Activated gamma-delta T cell treated with Interleukin-2 at 50 U/mL for 16 hours (primary cell): ENCODE data around the gene KLHDC3.
"Not testable (repeated sequence)": the region's sequence is repeated elsewhere in the genome, so short reads cannot be mapped to it uniquely, and the experiment has no call there.

Experiments
- DNase-seq: peaks from one replicate; pipeline ENCODE4 v3.0.0-alpha.2; 2020

The KLHDC3 gene

DNA sequence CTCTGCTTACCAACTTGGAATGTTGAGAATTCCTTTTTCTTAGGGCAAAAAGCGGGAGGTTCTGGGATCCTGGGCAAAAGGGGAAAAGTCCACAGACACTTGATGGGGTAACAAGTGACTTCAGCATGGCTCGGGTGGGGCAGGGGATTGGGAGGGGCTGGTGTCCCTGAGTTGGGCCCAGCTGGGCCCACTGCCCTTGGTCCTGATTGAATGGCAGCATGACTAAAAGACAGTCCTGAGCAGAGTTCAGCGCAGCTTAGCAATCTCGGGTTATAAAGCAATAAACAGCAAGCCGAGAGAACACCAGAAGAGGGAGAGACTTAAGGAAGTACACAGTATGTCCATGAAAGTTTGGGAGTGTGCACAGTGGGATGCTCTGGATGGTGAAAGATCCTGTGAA lies 24.1 kb upstream of the KLHDC3 start:
- DNase-seq, result no peak

DNA sequence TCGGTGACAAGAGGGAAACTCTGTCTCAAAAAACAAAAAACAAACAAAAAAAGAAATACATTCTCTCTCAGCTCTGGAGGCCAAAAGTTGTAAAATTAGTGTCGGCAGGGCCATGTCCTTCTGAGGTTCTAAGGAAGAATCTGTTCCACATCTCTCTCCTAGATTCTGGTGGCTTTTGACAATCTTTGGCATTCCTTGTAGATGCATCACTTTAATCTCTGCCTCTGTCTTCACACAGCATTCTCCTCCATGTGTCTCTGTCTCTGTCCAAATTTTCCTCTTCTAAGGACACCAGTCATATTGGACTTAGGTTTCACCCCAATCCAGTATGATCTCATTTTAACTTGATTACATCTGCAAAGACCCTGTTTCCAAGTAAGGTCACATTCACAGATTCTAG lies 20.6 kb upstream of the KLHDC3 start:
- no peak for DNase-seq

DNA sequence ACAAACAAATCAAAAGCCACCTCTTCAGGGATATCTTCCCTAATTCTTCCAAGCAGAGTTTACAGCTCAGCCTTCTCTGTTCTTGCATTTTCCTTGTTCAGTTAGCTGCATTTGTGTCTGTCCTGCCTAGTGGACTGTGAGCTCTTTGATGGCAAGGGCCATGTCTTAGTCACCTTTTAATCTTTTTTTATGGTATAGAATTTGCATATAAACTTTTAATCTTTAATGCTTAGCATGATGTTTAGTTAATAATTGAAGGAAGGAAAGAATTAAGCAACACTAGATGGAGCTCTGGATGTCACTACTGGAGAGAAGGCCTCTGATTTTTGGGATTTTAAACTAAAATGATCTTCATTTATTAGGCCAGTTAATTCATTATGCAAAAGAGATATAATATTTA lies 17.5 kb upstream of the KLHDC3 start:
- no peak for DNase-seq

DNA sequence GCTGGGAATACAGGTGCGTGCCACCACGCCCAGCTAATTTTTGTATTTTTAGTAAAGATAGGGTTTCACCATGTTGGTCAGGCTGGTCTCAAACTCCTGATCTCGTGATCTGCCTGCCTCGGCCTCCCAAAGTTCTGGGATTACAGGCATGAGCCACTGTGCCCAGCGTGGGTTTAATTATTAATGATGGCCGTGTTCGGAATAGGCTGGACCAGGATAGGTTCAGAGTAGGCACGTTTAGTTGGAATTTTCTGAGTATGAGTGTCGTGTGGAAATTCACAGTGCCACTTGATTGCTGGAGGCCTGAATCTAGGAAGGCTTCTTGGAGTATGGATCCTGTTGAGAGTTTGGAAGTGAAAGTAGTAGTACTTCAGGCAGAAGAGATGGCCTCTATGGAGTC lies 15.8 kb upstream of the KLHDC3 start:
- DNase-seq, result not testable (repeated sequence)

DNA sequence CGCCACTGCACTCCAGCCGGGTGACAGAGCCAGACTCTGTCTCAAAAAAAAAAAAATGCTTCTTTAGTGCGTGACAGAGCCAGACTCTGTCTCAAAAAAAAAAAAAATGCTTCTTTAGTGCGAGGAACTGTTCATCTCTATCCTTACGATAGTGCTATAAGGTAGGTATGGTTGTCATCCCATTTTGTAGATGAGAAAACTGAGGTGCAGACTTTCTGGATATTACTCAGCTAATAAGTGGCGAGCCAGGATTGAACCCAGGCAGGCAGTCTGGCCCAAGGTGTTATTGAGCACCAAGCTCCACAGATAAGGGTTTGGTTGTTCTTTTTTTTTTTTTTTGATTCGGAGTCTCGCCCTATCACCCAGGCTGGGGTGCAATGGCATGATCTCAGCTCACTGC lies 12.2 kb upstream of the KLHDC3 start:
- no peak for DNase-seq

DNA sequence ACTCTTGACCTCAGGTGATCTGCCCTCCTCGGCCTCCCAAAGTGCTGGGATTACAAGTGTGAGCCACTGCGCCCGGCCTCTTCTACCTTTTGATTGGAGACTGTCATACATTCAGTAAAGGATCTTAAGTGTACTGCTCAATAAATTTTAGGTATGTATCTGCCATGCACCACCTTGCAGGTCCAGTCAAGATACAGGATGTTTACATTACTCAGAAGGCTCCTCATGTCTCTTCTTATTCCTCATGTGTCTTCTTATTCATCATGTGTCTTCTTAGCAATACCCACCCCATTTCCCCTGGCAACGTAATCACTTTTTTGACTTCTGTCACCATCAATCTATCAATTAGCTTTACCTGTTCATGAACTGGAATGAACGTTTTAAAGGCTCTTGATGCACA lies 8.2 kb upstream of the KLHDC3 start:
- no peak for DNase-seq

DNA sequence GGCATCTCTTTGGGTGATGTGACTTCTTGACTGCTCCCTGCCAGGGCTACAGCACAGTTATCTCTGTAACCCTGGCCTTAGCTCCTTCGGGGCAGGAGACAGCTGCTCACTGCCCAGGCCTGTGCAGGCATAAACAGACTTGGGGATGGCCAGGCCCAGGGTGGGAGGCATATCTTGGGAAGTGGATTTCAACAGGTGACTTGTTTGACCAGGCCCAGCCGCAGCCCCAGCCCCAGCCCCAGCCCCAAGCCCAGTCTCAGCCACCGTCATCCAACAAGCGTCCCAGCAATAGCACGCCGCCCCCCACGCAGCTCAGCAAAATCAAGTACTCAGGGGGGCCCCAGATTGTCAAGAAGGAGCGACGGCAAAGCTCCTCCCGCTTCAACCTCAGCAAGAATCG lies 7.8 kb upstream of the KLHDC3 start:
- no peak for DNase-seq

DNA sequence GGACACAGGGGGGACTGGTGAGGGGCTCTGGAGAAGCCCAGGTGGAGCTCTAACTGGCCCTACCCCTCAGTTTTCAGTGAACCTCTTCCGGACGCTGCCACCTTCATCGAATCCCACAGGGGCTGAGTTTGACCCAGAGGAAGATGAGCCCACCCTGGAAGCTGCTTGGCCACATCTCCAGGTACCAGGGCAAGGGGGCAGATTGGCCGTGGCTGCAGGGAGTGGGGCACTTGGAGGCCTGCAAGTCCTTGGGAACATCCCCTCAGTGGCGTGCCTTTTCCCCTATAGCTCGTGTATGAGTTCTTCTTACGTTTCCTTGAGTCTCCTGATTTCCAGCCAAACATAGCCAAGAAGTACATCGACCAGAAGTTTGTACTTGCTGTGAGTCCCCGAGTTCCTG lies 6.9 kb upstream of the KLHDC3 start:
- DNase-seq, result no peak

DNA sequence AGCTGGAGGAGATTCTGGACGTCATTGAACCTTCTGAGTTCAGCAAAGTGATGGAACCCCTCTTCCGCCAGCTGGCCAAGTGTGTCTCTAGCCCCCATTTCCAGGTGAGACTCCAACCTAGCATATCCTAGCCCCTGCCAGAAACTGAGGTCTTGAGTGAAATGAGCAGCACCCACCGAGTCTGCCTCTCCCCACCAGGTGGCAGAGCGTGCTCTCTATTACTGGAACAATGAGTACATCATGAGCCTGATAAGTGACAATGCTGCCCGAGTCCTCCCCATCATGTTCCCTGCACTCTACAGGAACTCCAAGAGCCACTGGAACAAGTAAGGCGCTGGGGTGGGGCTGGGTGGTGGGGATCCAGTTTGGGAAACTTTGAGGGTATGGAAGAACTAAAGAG lies 4.9 kb upstream of the KLHDC3 start:
- no peak for DNase-seq

DNA sequence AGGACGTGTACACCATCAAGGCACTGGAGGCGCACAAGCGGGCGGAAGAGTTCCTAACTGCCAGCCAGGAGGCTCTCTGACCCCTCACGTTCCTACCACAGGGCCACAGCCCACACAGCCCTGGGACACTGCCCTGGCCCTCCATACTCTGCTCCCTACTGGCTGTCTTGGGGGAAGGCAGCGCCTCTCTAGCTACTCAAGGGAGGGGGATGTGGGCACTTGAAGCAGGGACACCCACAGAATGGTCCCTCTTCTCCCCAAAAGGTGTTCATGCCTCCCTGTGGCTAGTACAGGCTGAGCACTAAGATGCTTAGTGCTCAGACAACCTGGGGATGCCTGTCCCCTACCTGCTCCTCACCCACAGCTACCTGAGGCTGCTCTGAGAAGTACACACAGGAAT lies 2.8 kb upstream of the KLHDC3 start:
- no peak for DNase-seq

DNA sequence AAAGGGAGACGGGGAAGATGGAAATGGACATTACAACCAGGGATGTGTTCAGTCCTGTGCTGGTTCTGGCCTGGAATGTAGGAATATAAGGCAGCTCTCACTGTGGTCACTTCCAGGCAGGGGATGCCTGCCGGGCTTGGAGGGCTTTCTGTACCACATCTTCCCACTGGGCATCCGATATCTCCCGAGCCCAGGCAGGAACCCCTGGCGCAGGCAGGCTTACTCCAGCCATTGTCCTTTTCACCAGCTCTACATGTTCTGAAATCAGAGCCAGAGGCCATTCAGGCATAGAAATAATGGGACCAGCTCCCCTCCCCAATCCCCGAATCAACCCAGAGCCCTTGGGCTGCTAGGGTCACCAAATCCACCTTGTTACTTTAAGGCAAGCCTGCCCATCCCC lies 1.7 kb upstream of the KLHDC3 start:
- DNase-seq, result no peak

DNA sequence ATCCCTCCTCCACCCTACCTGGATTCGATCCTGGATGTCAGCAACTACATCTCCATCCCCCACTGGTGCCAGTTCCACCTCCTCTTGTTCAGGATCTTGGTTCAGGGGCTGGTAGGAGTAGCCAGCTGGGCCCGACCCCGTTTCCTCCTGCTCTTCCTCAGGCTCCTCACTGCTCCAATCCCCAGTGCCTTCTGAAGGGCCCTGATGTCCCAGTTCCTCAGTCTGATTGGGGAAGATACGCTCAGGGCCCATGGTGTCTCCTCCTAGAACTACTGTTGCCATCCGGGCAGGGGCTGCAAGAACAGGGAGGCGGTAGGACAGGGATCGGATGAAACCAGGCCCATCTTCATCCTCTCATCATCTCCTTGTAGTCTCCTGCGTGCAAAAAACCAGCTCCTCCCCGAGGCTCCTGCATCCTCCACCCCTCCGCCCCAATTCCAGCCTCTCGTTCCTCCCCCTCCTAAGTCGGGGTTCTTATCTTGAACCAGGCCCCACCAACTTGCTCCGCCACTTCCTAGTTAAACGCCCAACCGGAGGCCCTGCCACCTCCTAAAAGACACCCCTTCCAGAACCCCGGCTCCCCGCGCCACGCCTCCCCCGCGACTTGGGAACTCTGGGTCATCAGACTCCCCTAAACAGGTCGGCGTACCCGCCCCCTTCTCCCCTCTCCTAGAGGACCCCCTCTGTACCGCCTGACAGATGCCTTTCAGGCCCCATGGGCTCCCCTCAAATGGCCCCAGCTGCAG lies 779 bp upstream of the KLHDC3 start:
- no peak for DNase-seq

DNA sequence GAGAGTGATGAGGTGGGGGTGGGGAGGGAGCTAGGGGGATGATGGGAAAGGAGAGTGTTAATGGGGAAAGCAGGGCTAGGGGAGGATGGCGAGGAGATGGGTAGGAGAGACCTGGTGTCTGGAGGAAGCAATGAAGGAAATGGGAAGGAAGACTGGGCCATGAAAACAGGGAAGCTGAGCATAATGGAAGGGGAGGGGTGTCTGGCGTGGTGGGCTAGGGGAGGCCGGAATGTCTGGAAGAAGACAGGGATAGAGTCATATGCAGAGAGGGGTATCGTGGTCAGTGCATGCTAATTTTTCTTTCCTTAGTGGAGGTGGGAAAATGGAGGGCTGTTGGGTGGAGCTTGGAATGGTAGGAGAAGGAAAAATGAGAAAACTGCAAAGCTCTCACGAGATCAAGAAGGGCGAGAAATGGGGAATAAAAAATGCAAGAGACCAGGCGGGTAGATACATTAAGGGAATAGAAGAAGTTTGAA lies 423 bp downstream of the KLHDC3 start:
- no peak for DNase-seq

DNA sequence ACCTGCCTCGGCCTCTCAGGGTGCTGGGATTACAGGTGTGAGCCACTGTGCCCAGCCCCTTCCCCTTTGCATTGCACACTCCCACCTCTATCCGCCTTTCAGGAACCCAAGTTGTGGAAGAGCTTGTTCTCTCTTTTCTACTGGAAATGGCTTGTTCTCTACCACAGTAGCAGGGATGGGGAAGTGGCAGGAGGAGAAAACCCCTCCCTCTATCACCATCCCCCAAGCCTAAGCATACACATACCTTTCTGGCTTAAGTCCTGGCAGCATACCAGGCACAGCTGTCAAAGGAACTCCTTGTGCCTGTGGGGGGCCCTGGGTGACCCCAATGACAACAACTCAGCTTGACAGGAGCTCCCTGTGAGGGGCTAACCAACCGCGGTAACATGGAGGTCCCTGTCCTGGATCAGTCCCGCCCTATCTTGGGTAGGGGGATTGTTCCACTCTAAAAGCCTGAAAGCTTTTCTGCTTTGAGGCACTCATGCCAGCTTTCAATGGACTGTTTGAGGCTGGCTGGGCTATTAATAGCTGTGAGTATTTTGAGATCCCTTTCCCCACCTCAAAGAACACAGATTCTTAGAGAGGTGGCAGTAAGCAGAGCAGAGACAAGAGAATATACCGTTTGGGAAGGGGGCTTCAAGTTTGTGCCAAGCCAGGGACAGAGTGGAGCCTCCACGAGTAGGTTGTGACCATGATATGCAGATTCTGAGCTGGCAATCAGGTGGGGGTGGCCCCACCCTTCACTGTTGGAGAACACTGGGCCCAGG lies 2.3 kb downstream of the KLHDC3 start:
- DNase-seq, result no peak

DNA sequence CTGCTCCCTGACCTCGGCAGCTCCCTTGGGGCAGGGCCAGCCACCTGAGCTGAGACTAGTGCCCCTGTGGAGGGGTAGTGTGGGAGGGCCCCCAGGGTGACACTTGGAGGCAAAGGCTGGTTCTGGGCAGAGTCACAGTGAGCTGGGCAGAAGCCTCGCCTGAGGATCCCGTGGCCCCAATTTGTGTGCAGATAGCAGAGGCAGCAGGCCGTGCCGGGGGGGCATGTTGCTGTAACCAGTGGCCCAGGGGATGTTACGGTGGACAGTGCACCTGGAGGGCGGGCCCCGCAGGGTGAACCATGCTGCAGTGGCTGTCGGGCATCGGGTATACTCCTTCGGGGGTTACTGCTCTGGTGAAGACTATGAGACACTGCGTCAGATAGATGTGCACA lies 2.9 kb downstream of the KLHDC3 start:
- no peak for DNase-seq

DNA sequence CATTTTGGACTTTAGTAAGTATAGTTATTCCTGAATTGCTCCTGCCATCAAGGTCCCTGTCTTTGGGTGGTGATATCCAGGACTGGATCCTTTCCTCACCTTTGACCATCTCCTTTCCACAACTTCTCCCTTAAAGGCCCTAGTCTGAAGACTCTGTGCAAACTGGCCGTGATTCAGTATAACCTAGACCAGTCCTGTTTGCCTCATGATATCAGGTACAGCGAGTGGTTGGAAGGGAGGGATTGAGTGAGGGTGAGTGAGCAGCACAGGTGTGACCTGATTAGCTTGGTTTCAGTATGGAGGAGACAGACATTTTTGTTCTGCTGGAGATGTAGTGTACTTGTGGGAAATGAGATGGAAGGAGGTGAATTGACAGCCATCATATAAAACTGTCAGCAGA lies 5.1 kb downstream of the KLHDC3 start:
- DNase-seq, result no peak

DNA sequence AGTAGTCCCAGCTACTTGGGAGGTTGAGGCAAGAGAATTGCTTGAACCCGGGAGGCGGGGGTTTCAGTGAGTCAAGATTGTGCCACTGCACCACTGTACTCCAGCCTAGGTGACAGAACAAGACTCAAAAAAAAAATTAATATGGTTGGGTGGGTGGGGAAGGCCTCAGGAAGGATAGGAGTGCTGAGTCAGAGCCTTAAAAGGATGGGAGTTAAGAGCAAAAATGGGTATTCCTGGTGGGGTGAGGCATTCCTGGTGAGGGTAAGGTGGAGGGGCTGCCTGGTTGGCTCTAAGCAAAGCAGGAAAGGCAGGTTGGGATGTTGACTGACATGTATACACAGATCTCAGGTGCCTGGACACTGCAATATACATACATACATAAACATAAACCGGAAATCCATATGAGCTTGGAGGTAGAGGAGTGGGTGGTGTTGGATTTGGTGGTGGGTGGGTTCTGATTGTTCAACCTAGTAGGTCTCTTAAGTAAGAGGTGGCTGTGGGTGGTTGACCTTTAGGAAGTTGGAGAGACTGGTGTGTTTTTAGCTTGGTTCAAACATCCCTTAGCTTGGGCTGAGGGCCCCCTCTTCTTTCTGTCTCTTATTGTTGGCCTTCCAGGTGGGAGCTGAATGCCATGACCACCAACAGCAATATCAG lies 6.1 kb downstream of the KLHDC3 start:
- DNase-seq, result no peak

DNA sequence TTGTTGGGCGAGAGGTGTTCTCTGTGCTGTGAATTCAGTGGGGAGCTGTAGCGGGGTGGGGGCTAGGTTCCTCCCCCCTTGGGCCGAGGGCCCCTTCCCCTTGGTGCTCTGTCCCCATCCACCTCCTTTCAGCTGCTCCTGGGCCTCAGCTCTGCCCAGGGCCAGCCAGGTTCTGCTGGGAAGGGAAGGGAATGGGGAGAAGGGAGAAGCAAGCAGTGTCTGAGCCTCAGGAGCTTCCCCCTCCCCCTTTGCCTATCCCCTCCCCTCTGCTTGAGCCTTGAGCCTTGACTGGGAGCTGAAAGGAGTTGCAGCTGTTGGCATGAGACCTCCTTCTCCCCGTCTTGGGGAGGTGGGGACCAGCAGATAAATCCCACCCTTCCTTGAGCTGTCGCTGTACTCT lies 6.8 kb downstream of the KLHDC3 start:
- no peak for DNase-seq

DNA sequence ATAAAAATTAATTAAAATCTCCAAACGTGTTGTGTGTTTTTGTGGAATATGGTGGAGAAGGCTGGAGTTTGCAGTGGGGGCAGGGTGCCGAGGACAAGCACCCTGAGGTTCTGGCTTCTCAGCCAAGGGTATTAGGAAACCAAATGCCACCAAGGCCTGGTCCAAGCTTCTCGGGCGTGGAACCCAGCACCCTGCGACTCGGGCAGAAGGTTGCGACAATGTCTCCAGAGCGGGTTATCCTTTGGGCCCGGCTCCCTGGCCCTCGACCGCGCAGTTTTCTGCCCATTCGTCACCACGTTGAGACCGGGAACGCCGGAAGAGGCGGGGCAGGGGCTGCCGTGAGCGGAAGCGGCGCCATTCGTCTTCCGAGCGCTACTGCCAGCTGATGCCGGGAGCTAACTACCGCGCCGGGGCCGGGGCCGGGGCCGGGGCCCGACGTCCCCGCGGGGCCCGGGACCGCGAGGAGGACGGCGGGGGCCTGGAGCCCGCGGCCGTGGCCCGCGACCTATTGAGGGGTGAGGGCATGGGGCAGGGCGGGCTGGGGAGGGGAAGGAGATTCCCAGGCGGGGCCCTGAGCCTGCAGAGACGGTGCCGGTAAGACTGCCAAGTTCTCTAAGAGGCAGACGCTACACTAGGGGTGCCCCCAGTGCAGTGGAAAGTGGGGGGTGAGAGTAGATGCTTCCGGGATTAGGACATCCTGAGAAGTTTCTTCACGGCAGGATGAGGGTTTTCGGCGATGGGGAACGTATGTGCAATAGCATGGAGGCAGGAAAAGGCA lies 7.4 kb downstream of the KLHDC3 start, which contains the start of gene RRP36:
Gene RRP36, plus strand, starts transcription at position 354 of the 778 bp plus-strand sequence. Its CDS starts 32 bp downstream, at position 386.
- DNase-seq, result peak; percentile 54

DNA sequence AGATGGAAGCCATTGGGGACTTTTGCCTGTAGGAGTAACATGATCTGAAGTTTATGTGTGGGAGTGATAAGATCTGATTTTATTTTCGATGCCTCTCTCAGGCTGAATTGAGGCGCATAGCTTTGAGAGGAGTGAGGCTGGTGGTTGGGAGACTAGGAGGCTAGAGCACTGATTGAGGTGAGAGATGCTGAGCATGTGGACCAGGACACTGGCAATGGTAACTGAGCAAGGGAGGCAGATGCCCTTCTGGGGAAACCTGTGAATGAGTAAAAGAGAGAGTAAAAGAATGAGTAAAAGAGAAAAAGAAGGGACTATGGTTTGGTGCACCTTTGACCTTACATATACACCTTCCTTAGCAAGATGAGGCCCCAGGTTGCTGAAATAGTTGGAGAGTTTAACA lies 10.4 kb downstream of the KLHDC3 start:
- DNase-seq, result no peak

DNA sequence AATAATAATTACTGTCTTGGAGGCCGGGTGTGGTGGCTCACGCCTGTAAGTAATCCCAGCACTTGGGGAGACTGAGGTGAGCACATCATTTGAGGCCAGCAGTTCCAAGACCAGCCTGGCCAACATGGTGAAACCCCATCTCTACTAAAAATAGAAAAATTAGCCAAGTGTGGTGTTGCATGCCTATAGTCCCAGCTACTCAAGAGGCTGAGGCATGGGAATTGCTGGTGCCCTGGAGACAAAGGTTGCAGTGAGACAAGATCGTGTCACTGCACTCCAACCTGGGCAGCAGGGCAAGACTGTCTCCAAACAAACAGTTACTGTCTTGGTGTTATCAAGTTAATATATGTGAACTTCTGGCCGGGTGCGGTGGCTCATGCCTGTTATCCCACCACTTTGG lies 12.3 kb downstream of the KLHDC3 start:
- DNase-seq, result no peak

DNA sequence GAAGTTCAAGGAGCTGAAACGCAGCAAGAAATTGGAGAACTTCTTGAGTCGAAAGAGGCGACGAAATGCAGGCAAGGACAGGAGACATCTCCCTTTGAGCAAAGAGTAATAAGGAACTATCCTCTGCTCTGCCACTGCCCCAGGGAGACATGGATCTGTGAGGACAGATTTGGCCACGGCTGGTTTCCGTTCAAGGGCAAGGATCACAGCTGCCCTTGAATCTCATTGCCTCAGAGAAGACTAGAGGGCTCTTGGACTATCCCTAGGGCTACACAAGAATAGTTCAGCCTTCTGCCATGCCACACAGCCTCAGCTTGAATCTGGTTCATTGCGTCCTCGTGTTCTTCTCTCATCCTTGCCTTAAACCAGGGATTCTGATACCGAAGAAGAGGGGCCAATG lies 15.1 kb downstream of the KLHDC3 start:
- DNase-seq, result no peak

DNA sequence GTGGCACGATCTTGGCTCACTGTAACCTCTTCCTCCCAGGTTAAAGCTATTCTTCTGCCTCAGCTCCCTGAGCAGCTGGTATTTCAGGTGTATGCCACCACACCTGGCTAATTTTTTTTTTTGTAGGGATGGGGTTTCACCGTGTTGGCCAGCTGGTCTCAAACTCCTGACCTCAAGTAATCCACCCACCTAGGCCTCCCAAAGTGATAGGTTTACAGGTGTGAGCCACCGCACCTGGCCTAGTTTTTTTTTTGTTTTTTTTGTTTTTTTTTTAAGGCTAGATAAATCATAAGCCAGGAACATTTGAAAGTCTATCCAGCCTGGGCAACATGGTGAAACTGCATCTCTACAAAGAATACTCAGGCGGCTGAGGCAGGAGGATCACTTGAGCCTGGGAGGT lies 18.3 kb downstream of the KLHDC3 start:
- no peak for DNase-seq
